CD4-positive, alpha-beta T cell (primary cell): ENCODE results near the gene HS6ST3. TPM values are rescaled to one million over a fixed set of nuclear protein-coding genes. Genes with fewer than 3 reads are reported as not detected.

ENCODE experiments used
- ATAC-seq: fragments of 200-7000 bp; cut with Tn5 transposase; one replicate; pipeline ENCODE4 v1.10.0; 2022; ENCODE audit warnings: mild to moderate bottlenecking; ENCODE audit not compliant: poor library complexity
- CTCF ChIA-PET: fragments of 350-600 bp; sonication (Branson Sonifier 250); formaldehyde crosslinking; loops from one replicate; lab custom pipeline; 2021; ENCODE audit warnings: antibody characterized with exemption, inconsistent platforms; lab: Charles Lee
- POLR2A ChIA-PET: fragments of 350-600 bp; sonication (Branson Sonifier 250); formaldehyde crosslinking; loops from one replicate; lab custom pipeline; 2021; ENCODE audit warnings: antibody characterized with exemption, inconsistent platforms; lab: Charles Lee
- DNase-seq, 14 experiments: peaks; one replicate each; pipeline ENCODE4 v3.0.0-alpha.2; 2013 to 2020; ENCODE audit warnings: mixed read lengths in 2 of 14
- H3K27ac ChIP-seq, 2 donors: one replicate each; pipeline versions ENCODE4 v1.5.1 to v1.7.0; 2013; ENCODE audit warnings: low read length in 2 of 2, low read depth in 1 of 2, mild to moderate bottlenecking in 1 of 2
- H3K27me3 ChIP-seq, 2 experiments: 1 replicate in 1 of 2; 2 replicates in 1 of 2; pipeline versions ENCODE4 v1.6.1 to v1.7.0; 2013; ENCODE audit warnings: low read length in 2 of 2, control low read depth in 1 of 2, mild to moderate bottlenecking in 1 of 2, moderate library complexity in 1 of 2; ENCODE audit not compliant: insufficient read depth in 2 of 2, control insufficient read depth in 1 of 2
- H3K36me3 ChIP-seq: one replicate; pipeline ENCODE4 v1.6.1; 2013; ENCODE audit warnings: low read length, control low read depth; ENCODE audit not compliant: insufficient read depth
- H3K4me1 ChIP-seq: one replicate; pipeline ENCODE4 v1.6.1; 2013; ENCODE audit warnings: low read length, control low read depth; ENCODE audit not compliant: insufficient read depth
- H3K4me3 ChIP-seq: one replicate; pipeline ENCODE4 v1.5.1; 2013; ENCODE audit warnings: mild to moderate bottlenecking, low read length, moderate library complexity
- H3K9me3 ChIP-seq, 2 experiments: 1 replicate in 1 of 2; 2 replicates in 1 of 2; pipeline versions ENCODE4 v1.6.1 to v1.7.0; 2013; ENCODE audit warnings: low read length in 2 of 2, mild to moderate bottlenecking in 2 of 2, control low read depth in 1 of 2, moderate library complexity in 1 of 2; ENCODE audit not compliant: control insufficient read depth in 1 of 2, insufficient read depth in 1 of 2
- H3K27ac Mint-ChIP-seq: one replicate; pipeline ENCODE4 v1.8.0; 2020; ENCODE audit warnings: mixed read lengths
- H3K27me3 Mint-ChIP-seq: one replicate; pipeline ENCODE4 v1.8.0; 2021; ENCODE audit warnings: mixed read lengths
- H3K36me3 Mint-ChIP-seq: one replicate; pipeline ENCODE4 v1.8.0; 2021; ENCODE audit warnings: low read depth, mixed read lengths
- H3K4me1 Mint-ChIP-seq: one replicate; pipeline ENCODE4 v1.8.0; 2021; ENCODE audit warnings: low read depth, mixed read lengths
- H3K4me3 Mint-ChIP-seq: one replicate; pipeline ENCODE4 v1.8.0; 2020; ENCODE audit warnings: mild to moderate bottlenecking, mixed read lengths
- H3K9me3 Mint-ChIP-seq: one replicate; pipeline ENCODE4 v1.8.0; 2020; ENCODE audit warnings: mixed read lengths
- intact Hi-C, 2 experiments: fragments of 100-400 bp; cut with DNase I in 1 of 2; cut with micrococcal nuclease in 1 of 2; formaldehyde crosslinking; loops; one replicate each; pipeline versions ENCODE4 v1.15.1 to v1.9.0; 2023 to 2025; cut with DNase I, micrococcal nuclease
- total RNA-seq, 174 experiments: library from RNA in 2 of 174; stranded (reverse) in 2 of 174; gene quantifications; one replicate each; pipeline ENCODE4 v1.2.3 and lab custom pipeline; 2021 to 2026
- TF ChIP-seq, protein P1 (sequence below): fragments of 200-600 bp; IDR thresholded peaks from one replicate; pipeline ENCODE4 v1.8.0; 2022; ENCODE audit warnings: antibody characterized with exemption, mild to moderate bottlenecking

The HS6ST3 gene
- total RNA-seq, 2 experiments from 2014 or later, result not detected

GRCh38 chr13:96248996-96249395, 159.1 kb downstream of the HS6ST3 start:
- CTCF ChIA-PET, result no interaction called here
- Histone ChIP-seq H3K36me3 (no peaks in the 10 kb centered on the region), H3K9me3 (no peaks in the 10 kb centered on the region), H3K4me3 (no peak overlapping the region), H3K27me3 (no peaks in the 10 kb centered on the region), H3K4me1 (no peaks in the 10 kb centered on the region), H3K27ac (no peak overlapping the region)
- Mint-ChIP-seq H3K9me3 (peaks cover 4% of the 10 kb centered on the region), H3K4me1 (no peaks in the 10 kb centered on the region), H3K27ac (no peak overlapping the region), H3K36me3 (no peaks in the 10 kb centered on the region), H3K27me3 (no peaks in the 10 kb centered on the region), H3K4me3 (no peak overlapping the region)
- TF ChIP-seq, protein P1, sequence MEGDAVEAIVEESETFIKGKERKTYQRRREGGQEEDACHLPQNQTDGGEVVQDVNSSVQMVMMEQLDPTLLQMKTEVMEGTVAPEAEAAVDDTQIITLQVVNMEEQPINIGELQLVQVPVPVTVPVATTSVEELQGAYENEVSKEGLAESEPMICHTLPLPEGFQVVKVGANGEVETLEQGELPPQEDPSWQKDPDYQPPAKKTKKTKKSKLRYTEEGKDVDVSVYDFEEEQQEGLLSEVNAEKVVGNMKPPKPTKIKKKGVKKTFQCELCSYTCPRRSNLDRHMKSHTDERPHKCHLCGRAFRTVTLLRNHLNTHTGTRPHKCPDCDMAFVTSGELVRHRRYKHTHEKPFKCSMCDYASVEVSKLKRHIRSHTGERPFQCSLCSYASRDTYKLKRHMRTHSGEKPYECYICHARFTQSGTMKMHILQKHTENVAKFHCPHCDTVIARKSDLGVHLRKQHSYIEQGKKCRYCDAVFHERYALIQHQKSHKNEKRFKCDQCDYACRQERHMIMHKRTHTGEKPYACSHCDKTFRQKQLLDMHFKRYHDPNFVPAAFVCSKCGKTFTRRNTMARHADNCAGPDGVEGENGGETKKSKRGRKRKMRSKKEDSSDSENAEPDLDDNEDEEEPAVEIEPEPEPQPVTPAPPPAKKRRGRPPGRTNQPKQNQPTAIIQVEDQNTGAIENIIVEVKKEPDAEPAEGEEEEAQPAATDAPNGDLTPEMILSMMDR, result no peak
- POLR2A ChIA-PET, result no interaction called here
- ATAC-seq (no peak), DNase-seq (no peak)
- intact Hi-C loops, result no loop called here

DNA sequence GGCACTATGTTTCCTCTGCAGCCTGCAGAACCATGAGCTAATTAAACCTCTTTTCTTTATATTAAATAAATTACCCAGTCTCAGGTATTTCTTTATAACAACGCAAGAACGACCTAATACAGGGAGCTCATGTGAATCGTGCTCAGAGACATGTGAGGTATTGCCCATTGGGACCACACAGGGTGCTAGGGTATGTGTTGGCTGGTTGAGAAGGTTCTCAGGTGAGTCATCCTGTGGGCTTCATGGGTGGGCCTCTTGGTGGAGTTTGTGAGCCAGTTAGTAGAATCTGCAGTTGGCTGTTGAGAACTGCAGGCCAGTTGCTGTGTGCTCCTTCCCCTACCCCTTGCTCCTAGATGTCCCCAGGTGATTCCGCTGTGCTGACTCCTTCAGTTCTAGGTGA, 163.0 kb downstream of the HS6ST3 start:
- DNase-seq (no peak), ATAC-seq (no peak)
- Mint-ChIP-seq H3K4me1 (no peaks in the 10 kb centered on the region), H3K9me3 (peaks cover 4% of the 10 kb centered on the region), H3K27ac (no peak overlapping the region), H3K27me3 (no peaks in the 10 kb centered on the region), H3K4me3 (no peak overlapping the region), H3K36me3 (no peaks in the 10 kb centered on the region)
- POLR2A ChIA-PET, result no interaction called here
- intact Hi-C loops, result no loop called here
- Histone ChIP-seq H3K27me3 (no peaks in the 10 kb centered on the region), H3K36me3 (no peaks in the 10 kb centered on the region), H3K9me3 (no peaks in the 10 kb centered on the region), H3K4me1 (no peaks in the 10 kb centered on the region), H3K4me3 (no peak overlapping the region), H3K27ac (no peak overlapping the region)
- CTCF ChIA-PET, result no interaction called here
- TF ChIP-seq, protein P1, result no peak

DNA sequence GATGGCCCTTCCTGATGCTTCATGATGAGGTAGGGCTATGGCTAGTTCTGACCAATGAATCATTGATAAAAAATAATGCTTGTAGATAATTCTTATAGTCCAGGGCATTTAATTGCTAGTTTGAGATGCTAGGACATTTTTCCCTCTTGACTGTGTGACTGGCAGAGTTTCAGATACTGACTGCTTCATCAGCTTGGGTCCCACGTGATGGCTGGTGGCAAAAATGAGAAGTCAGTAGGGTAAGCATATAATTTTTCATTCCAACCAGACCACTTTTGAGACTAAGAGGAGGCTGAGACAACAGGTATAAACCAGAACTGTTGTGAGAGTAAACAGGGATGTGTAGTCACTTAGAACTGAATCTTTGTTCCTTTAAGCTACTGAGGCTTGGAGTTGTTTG, 183.3 kb downstream of the HS6ST3 start:
- ATAC-seq (no peak), DNase-seq (no peak)
- H3K27ac Mint-ChIP-seq, result no peak overlapping the region
- Histone ChIP-seq H3K4me1 (no peaks in the 10 kb centered on the region), H3K27me3 (no peaks in the 10 kb centered on the region), H3K27ac (no peak overlapping the region), H3K4me3 (no peak overlapping the region), H3K9me3 (no peaks in the 10 kb centered on the region), H3K36me3 (no peaks in the 10 kb centered on the region)
- POLR2A ChIA-PET, result no interaction called here
- no peaks in the 10 kb centered on the region for H3K4me1 Mint-ChIP-seq
- no peaks in the 10 kb centered on the region for H3K9me3 Mint-ChIP-seq
- H3K4me3 Mint-ChIP-seq, result no peak overlapping the region
- intact Hi-C loops, result no loop called here
- no peaks in the 10 kb centered on the region for H3K36me3 Mint-ChIP-seq
- CTCF ChIA-PET, result no interaction called here
- no peaks in the 10 kb centered on the region for H3K27me3 Mint-ChIP-seq
- TF ChIP-seq, protein P1, result no peak
